GM10266 (cell line): ENCODE data around the gene DLL4.

Experiments
- DNase-seq: peaks from one replicate; pipeline ENCODE4 v3.0.0; 2012; ENCODE audit errors: extremely low spot score
- CTCF ChIP-seq: IDR thresholded peaks from 2 replicates; pipeline ENCODE4 v1.5.1; 2012; ENCODE audit warnings: mild to moderate bottlenecking, low read depth; ENCODE audit not compliant: control insufficient read depth, insufficient read depth; ENCODE audit errors: missing control alignments

The DLL4 gene

GRCh38 chr15:40928821-40929659 is at the start of gene DLL4:
Gene DLL4 (plus strand): TSS chr15:40929340. CDS start chr15:40929669, 329 bp downstream.
- peak; percentile 80 for DNase-seq
- TF ChIP-seq CTCF: no peak

- DNase-seq: no peak
- no peak for TF ChIP-seq CTCF
Observed at GRCh38 chr15:40879609-40880008, 49.5 kb upstream of the DLL4 start.

- TF ChIP-seq CTCF: no peak
- DNase-seq: no peak
Observed at GRCh38 chr15:40881351-40881750, 47.8 kb upstream of the DLL4 start.

GRCh38 chr15:40886586-40886985 is 42.6 kb upstream of the DLL4 start:
- no peak for TF ChIP-seq CTCF
- no peak for DNase-seq

- no peak for DNase-seq
- no peak for TF ChIP-seq CTCF
Observed at GRCh38 chr15:40889112-40889511, 40.0 kb upstream of the DLL4 start.

GRCh38 chr15:40891138-40891537 is 38.0 kb upstream of the DLL4 start:
- no peak for TF ChIP-seq CTCF
- no peak for DNase-seq

GRCh38 chr15:40891810-40892446 is 37.2 kb upstream of the DLL4 start:
- TF ChIP-seq CTCF: peak; percentile 79
- peak; percentile 67 for DNase-seq
